CD4-positive, alpha-beta T cell treated with Interleukin-1 beta for 1 hour (primary cell): ENCODE data around the gene KAT7.

ENCODE experiments used
- DNase-seq, 2 donors: peaks; one replicate each; pipeline ENCODE4 v3.0.0-alpha.2; 2020 to 2022

KAT7 gene

DNA sequence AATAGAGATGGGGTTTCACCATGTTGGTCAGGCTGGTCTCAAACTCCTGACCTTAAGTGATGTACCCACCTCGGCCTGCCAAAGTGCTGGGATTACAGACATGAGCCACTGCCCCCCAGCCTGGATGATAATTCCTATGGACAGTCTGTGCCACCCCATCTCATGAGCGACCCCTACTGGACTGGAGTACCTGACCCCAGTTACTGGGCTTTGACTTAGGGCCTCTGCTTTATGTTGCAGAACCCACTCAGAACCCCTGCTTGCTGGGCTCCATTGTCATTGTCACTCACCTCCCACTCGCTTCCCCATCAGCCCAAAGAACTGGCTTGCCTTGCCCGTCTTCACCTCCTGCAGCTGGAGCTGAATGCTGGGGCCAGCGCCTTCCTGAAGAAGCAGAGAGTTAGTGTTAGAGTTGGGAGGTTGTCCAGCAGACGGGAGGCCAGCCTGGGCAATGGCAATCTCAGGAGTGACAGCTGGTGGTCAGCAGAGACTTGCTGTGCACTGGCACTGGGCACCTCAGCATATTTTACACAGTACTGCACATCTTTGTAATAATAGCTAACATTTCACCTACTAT lies 55.4 kb downstream of the KAT7 start:
- DNase-seq, result peak in 1 of 2 donors; percentile 31

DNA sequence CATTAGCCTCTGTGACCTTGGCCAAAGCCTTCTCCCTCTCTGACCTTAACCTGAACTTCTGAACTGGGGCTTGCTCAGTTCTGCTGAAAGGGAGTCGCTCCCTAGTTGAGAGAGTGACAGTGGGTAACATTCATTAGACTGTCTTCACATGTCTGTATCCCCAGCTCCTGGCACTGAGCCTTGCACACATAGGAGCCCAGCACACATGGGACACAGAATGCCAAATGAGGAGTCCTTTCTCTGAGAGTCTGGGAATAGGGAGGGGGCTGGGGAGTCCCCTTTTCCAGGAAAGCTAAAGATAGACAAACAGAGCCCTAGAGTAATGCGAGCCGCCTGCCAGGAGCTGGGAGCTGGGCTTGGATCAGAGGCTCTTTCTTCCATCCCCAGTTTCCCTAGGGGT lies 56.8 kb downstream of the KAT7 start:
- no peak for DNase-seq

DNA sequence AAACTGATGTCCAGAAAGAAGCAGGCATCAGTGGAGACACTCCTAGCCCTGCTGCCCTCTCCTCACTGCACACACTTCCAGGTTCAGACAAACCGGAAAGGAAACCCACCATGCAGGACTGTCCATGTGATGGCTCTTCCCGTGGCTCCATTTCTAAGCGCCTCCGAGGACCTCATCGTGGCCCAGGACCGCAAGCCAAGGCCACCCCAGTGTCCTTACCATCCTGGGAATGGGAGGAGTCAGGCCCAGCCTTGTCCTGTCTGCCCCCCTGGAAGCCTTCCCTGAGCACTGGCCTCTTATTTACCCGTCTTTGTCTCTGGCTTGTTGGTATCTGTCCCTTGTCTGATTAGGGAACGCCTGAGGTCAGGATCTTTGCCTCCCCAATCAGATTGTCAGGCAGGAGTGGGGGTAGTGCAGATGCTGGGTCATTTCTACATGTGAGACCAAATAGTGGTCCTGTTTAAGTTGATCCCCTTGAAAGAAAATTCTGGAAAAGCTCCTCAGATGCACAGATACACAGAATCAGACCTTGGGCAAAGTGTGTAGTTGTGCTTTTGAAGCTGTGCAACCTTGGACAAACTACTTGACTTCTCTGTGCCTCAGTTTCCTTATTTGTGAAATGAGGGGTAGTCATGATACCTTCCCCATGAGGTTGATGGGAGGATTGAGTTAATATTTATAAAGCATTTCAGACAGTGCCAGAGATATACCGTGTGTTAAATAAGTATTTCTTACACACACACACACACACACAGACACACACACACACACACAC lies 58.6 kb downstream of the KAT7 start:
- no peak for DNase-seq

- DNase-seq, result no peak
These were observed 59.6 kb downstream of the KAT7 start, which contains the start of gene TAC4 for GRCh38 chr17:49848019-49848473. Gene TAC4, minus strand, starts transcription at chr17:49848069. Its CDS starts 52 bp downstream, at chr17:49848017.

DNA sequence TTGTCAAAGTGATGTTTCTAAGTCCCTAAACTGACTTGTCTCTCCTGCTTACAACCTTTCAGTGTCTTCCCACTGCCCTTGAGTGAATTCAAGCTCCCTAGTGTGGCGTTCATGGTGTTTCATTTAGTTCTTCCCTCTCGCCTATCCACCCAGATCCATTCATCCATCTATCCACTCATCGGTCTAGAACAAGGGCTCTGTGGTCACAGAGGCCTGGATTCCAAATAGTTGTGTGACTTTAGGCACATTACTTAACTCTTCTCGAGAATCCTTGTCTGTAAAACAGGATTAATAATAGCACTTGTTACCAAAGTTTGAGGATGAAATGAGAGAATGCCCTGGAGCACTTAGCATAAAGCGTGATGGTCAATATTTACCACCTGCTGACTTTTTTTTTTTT lies 60.3 kb downstream of the KAT7 start:
- no peak for DNase-seq

DNA sequence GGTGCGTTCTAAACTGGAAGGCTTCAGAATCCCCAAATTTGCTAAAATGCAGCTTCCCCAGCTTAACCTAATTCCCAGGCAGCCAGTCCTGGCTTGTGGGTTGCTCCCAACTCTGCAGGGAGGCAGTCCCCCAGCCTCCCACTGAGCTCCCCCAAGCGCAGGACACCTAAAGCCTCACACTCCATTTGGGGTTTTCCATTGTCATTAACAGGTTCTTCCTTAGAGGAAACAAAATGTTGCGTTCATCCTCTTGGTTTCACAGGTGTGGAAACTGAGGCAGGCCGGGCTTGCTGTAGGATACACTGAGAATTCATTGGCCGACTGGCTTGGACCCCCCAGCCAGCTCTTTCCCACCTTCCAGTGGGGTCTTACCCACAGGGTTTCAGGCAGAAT lies 61.7 kb downstream of the KAT7 start:
- DNase-seq, result no peak

DNA sequence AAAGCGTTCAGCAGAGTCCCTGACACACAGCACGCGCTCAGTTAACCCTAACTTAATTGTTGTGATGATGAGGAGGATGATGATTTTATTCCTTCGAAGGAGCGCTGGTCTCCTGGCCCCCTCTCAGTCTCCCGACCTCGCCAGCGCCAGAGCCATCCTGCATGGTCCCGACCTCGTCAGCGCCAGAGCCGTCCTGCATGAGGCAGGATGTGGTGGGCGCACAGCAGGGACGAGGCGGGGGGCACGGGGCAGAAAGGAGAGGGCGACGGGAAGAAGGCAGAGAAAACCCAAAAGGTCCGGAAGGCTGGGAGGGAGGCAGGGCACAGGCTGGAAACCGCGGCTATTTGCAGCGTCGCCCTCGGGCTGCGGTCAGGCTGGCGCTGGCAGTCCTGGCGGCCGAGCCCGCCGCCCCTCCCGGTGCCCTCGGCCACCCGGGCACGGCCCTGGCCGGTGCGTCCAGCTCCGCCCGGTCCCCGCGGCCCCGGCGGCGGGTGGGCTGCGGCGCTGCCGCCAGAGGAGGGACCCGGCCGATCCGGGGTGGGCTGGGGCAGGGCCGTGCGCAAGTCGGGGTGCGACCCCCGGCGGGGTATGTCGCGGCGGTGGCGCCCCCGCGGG lies 62.4 kb downstream of the KAT7 start:
- DNase-seq, result peak in 1 of 2 donors; percentile 11

DNA sequence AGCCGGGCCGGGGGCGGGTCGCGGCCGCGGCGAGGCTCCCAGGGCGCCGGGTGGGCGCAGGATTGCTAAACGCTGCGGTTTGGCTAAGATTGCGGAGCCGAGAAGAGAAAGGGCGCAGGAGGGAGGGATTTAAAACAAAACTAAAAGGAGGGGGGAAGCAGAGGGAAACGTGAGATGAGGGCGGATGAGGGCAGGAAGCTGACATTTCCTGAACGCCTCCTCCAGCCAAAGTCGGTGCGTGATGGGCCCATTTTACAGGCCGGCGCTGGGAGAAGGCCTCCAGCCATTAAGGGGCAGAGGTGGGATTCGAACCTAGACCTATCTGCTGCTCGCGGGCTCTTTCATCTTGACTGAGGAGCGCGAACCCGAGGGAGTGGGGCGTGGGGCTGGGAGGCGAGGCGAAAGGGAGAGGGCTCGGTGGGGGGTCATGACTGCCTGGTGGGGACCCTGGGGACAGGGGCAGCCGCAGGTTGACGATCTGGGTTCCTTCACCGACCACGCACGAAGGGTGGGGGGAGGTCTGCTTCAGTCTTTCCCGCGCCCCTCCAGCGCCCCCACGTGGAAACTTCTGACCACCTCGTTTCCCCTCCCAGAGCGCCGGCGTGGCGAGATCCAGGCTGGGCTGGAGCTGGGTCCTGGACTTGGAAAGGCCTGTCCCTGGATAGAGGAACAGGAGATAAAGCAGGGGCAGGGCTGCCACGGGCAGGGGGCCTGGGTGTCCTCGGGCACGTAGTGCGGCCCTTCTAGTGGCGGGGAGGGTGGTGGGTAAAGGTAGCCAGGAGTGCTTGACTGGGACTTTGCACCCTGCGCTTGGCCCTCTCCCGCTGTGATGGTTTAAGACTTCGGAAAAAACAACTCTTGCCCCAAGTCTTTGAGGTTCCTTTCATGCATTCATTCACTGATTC lies 63.2 kb downstream of the KAT7 start:
- peak; percentile 69 to 71 for DNase-seq

DNA sequence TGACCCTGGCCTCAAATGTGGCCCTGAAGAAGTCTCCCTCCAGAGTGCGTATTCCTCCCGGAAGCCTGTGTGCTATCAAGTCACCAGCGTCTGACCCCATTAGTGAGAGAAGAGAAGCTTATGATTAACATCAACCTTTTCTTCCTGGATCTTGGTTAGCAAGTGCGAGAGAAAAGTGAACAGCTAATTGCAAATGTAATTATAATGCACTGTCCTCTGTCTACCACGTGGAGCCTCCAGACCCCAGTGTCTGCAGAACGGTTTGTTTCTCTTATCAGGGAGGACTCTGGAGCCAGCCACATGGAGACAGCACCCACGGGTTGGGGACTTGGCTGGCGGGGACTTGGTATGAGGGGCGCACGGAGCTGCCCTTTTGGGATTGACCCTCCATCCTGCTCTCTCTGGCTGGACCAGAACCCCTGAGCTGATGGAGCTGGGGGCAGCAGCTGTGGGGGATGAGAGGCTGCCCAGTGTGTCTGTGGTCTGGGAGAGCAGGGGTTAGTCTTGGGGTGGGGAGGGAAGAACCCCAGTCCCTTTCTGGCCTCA lies 65.1 kb downstream of the KAT7 start:
- no peak for DNase-seq

DNA sequence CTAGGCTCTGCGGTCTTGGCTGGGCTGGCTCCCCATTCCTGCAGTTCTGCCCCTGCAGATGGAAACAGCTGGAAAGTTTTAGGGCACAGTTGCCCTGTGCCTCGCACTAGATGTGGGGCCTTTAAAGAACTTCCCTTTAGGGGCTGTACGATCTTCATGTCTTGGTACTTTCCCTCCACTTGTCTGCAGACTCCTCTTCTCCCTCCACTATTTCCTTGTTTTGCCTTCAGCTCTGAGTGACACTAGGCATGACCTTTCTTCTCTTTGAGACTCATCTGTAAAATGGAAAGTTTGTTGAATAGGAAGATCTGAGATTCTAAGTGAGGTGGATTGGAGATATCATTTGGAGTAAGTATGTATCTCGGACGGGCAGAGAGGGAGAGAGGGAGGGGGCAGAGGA lies 65.6 kb downstream of the KAT7 start:
- DNase-seq, result no peak

DNA sequence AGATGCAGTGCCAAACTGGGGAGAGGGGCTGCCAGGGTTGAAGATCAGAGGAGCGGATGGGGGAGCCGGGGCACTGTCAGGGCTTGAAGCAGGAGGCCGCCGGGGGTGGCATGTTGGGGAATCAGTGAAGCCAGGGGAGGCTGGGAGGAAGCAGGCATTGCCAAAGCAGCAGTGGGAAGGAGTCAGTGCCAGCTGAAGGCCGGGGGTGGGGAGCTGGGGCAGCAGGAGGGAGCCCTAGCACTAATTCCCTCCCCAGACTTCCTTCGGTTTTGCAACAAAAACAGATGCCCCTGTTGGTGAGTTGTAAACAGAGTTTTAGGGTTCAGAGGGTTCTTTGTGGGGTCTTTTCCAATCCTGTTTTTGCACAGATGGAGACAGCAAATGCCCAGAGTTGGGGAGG lies 70.3 kb downstream of the KAT7 start:
- DNase-seq, result no peak

GRCh38 chr17:49859991-49860953 lies 71.8 kb downstream of the KAT7 start:
- DNase-seq, result no peak

GRCh38 chr17:49861150-49861884 lies 72.8 kb downstream of the KAT7 start:
- DNase-seq, result peak; percentile 57 to 59

DNA sequence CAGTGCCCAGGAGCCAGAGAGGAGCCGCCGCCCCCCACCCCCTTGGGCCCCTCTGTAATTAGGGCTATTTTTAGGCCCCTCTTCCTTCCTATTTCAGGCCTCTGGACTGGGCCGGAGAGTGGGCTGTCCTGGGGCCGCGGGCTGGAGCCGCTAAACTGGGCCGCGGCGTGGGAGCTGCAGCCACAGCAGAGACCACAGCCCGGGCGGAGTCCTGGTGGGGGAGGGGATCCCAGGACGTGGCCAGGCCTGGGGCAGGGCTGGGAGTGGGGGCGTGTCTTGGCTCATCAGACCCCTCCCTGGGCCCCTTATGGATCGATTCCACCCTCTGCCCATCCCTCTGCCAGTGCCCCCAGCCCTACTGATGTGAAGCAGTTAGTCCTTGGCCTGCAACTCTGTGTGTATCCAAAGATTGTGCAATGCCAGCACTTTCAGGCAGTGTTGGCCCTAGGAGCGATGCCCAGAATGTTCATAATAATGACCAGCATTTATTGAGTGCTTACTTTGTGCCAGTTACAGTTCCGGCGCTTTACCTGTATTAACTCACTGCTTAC lies 74.4 kb downstream of the KAT7 start:
- no peak for DNase-seq

- no peak for DNase-seq
These were observed 77.5 kb downstream of the KAT7 start for GRCh38 chr17:49866019-49866380.

GRCh38 chr17:49866882-49867413 lies 78.5 kb downstream of the KAT7 start:
- no peak for DNase-seq

DNA sequence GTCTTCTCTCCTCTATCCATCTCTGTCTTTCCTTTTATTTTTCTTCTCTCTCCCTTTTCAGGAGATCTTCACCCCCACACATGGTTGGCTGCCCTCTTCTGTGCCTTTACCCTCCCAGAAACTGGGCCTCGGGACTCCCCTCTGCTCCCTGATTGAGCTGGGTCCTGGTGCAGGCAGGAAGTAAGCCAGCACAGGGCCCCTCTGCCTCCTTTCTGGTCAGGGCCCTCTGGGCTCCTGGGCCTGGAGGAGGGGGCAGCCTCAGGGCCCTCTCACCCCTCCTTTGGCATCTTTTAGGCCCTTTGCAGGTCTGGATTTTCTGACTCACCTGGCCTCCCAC lies 80.5 kb downstream of the KAT7 start:
- no peak for DNase-seq

DNA sequence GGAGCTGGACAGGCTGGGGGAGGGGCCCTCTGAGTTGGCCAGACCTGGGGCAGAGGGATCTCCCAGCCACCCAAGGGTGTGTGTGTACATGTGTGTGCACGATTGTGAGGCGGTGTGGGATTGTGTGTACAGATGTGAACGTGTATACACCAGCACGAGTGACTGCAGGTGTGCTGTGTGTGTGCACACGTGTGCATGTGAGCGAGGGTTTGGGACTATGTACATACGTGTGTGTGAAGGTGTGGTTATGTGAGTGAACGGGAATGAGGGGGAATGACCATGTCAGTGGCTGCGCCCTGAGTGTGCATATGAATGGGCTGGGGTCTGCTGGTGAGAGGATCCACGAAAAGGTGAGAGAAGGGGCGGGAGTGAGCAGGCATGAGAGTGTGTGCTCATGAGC lies 81.8 kb downstream of the KAT7 start:
- DNase-seq, result no peak

GRCh38 chr17:49871211-49871610 lies 82.7 kb downstream of the KAT7 start:
- no peak for DNase-seq

DNA sequence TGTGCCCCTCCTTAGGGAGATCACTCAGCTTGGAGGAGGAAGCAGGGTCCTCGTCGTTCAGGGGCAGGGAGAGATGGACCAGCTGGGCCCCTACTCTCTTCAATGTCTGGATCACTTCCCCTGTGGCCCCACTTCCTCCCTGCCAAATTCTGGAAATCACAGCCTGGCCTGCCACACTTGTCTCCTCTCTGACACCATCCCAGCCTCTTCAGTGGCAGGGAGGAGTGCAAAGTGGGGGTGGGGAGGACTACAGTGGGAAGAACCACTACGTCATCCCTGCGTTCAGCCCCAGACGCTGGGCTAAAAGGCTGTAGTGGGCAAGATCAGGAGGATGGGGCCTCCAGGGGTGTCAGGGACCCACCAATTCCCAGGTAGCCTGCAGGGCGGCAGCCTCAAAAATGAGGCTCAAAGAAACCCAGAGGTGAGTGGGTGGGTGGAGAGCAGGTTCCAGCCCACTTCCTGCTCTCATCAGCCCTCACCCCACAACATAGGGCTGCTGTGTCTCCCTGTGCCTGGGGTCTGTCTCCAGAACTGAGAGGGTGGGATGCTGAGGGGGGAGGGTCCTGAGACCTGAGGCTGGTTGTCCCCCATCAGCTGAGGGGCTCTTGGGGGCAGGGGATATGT lies 84.4 kb downstream of the KAT7 start:
- no peak for DNase-seq
